Stimulated activated CD4-positive, alpha-beta T cell treated with anti-CD3 and anti-CD28 coated beads, Interleukin-2, amount 100 ng/mL, for 24 hours (primary cell): Measurements from ENCODE around the gene HNRNPLL.
A peak's percentile ranks its signal among the peaks of the same experiment; 100 is the strongest.

Experiments
- DNase-seq, 2 donors: peaks; one replicate each; pipeline ENCODE4 v3.0.0-alpha.2; 2020

Gene HNRNPLL

DNA sequence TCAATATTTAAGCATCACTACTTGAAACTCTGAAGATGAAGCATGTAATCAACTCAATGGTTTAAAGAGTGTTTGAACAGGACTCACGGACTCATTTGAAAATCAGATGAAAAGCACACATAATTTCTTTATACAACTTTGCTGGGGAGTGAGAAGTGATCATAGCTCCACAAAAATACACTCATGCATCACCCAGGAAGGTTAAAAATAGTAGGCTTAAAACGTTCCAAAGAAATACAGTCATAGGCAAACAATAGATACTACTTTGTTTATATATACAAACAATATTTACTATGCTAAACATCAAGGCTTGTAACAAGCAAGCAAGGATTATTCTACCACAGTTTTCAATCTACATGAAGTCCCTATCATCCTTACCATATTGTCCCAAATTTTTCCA, 11.6 kb downstream of the HNRNPLL start:
- no peak for DNase-seq

DNA sequence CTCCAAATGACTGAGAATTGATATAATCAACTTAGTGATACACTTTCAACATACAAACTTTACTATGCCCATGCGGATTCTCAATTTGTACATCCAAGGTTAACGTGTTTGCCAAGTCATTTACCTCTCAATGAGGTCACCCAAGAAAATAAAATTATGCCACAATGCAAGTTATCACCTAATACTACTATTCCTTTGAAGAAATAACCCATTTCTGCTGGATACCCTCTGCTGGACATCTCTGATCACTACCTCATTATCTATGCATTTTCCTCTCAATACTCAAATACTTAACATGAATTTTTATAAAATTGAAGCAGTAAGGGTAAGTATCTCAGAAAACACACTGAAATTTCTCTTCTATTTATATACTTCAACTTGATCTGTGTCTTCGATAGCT, 12.7 kb downstream of the HNRNPLL start:
- no peak for DNase-seq

DNA sequence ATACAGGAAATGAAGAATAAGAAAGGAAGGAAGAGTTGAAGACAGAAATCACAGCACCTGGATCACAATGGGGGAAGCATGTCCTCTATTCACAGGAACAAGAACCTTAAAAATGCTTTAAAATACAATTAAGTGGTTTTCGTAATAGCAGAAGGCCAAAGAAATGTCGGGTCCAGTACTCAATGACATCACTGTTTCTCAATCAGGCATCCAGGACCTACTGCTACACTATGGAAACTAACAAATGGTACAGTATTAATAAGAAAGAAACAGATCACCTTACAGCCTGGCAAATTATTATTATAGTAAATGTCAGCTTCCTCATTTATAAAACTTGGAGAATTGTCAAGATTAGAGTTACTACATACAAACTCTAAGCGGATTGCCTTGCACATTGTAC, 15.8 kb downstream of the HNRNPLL start:
- DNase-seq: no peak

DNA sequence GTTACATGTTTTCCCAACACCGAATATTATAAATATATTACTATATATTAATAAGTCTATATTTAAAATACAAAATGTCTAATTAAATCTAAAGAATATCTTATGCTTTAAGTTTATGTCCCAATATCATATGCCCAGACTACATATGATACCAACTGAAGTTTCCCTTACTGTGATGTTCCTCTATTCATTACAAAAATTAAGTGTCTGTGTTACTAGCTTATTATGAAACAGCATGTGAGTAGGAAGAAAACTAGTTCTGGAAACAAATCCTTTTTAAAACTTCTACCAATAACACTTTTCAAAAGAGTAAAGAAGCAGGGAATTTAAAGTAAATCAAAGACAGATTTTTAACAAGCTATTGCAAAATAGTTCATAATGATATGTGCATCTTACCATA, 17.8 kb downstream of the HNRNPLL start:
- no peak for DNase-seq

DNA sequence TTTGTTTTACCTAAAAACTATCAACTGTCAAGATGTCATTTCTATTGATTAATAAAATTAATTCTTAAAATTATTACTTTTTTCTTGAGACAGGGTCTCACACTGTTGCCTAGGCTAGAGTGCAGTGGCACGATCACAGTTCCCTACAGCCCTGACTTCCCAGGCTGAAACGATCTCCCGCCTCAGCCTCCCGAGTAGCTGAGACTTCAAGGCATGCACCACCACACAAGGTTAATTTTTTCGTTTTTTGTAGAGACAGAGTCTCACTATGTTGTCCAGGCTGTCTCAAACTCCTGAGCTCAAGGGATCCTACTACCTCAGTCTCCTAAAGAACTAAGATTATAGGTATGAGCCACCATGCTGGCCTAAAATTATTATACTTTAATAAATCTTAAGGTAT, 18.7 kb downstream of the HNRNPLL start:
- DNase-seq: no peak

DNA sequence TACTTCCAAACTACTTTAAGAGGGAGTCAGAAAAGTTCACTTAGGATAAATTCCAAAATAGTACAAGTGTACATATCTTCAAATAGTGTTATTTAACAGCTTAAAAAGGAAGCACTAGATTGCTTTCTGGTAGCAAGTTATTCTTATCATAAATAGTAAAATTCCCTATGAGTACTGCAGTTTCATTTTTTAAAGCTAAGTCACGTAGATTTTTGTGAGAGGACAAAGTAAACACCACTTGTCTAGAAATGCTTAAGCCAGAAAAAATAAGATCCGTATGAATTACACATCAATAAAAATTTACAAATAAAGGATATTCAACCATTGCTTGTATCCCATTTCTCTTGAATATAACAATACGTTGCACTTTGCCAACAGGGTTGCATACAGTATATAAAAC, 19.2 kb downstream of the HNRNPLL start:
- DNase-seq: no peak

DNA sequence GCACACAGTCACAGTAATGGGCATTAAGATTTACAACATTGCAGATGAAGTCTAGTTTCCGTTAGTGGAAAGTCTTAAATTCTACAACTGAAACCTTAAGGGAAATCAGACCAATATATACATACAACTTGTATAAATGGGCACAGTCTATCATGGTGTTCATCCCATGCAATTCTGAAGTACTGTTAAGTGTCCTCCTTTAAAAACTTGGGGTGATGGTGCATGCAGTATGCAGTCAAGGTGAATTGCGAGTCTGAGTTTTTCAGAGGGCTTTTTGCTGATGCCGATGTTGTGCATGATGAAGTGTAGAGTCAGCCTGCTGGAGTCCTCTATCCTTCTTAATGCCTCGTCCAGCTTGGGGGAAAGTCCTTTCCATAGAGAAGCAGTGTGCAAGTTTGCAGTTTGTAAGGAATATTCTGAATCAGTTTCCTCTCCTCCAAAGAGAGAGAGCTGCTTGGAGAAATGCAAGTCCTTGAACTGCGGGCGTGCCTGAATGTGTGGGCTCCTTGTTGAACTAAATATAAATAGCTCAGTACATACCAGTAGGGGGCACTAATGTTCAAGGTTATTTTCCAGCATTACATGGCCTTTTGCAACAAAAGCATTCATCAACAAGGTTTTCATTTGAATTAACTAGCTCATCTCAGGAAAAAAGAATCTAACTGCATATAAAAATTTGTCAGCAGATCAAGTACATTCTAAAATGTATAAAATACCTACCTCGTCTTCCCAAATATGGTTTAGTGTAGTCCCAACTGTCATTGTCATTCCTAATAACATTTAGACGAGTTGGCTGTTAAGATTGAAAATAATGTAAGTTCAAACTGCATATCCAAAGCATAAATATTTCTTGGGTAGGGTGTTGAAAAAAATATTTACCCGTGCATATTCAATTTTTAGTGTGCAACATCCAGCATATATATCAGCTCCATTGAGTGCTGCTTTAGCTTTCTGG, 21.3 kb downstream of the HNRNPLL start:
- DNase-seq: peak in 1 of 2 donors; percentile 34

DNA sequence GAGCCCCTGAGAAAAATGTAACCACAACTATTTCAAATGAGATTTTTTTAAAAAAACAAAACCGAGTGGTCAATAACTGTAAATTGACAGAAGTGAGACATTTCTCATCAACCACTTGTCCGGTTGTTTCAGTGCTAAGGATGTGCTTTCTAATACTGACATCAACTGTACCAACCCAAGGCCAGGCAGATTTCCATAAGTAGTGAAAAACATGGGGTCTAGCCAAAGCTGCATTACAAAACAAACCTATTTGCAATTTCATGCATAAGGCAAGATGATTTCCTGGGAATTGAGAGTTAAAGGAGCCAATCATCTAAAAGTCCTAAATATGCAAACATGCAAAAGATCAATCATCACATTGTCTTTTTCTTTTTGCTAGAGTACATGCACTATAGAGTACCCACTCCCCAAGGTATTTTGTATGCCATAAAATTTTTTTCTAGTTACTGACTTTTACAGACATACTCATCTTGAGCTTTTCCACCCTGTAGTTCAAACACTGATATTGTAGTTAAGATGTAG, 22.6 kb downstream of the HNRNPLL start:
- no peak for DNase-seq

DNA sequence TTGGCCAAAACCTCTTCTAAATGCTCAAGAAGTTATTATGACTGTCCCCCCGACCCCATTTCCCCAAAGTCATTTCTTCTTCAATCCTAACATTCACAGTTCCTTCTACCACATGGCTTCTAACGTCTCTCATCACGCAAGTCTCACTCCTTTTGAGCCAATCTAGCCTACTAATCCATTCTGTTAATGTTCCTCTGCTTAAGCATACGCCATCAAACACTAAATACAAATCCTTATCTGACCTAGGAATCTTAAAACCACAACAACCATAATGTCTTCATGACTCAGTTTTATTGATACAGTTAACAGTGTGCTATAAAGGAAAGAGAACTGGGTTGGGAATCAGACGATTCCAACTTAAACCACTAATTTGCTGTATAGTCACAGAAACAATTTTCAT, 23.9 kb downstream of the HNRNPLL start:
- no peak for DNase-seq

DNA sequence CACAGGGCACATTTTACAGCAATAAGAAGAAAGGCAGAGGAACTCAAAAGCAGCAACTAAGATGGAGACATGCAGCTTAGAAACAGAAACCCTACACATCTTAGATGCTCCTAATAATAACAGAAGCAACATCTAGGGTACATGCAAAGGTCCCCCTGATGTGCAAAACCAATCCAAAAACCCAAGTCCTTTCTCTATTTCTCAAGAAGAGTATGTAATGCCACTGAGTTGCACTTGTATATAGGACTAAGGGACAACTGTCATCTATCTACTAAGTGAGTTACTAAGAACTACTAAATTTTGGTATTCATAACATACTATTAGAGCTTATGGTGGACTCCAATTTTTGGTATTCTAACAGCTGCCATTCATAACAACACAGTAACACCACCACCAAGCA, 28.4 kb downstream of the HNRNPLL start:
- no peak for DNase-seq

DNA sequence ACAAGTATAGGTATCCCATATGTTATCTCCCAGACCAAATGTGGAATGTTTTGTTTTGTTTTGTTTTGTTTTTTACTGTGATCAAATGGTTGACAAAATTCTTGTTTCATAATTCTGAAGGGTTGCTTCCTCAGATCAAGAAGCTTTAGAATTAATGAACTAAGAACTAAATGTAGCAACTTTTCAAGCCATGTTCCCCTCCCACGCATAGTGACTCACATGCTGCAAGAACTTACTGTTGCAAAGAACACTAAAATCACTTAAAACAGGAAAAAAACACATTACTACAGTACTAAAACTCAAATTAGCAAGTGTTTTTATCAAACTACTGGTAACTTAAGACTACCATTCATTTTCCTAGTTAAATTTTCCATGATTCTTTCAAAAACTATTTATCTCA, 30.6 kb downstream of the HNRNPLL start:
- peak in 1 of 2 donors; percentile 55 for DNase-seq

DNA sequence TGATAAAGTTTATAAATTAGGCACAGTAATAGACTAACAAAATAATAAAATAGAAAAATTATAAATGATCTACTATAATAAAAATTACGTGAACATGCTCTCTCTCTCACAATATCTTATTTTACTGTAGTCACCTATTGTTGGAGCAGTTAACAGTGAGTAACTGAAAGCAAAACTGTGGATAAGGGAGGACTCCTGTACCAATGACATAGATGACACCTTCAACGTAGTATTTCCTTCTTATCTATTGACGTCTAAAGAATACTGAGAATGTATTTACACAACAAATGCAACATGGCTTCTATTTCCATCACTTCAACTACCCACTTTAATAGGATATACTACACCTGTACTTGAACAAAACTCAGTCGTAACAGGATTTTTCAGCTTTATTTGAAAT, 31.5 kb downstream of the HNRNPLL start:
- DNase-seq: no peak

DNA sequence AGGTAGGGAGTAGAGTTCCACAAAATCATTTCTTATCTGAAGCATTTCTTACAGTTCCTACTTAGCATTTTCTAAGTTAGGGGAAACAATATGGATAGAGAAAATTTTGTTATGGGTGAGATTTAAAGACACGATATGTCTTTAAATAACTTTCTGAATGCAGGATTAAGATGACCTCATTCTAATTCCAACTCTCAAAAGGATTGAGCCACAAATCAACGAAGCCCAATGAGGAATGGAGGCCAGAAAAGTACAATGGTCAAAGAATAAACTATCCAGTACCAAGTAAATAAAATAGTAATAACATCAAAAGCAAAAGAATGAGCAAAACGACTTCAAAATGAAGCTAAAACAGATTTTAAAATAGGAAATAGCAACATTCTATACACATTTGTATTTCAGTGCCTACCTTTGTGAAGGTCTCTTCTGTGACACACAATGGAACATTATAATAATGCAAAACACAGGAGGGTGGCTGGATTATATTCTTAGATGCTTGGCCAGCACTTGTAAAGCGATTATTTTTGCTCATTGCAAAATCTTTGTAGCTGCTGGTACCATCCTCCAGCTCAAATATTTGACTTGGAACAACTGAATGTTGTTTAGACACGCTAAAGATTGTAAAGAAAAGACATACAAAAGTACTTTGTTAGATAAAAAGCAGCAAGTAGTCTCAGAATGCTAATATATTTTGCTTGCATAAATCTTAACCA, 33.8 kb downstream of the HNRNPLL start:
- DNase-seq: no peak

DNA sequence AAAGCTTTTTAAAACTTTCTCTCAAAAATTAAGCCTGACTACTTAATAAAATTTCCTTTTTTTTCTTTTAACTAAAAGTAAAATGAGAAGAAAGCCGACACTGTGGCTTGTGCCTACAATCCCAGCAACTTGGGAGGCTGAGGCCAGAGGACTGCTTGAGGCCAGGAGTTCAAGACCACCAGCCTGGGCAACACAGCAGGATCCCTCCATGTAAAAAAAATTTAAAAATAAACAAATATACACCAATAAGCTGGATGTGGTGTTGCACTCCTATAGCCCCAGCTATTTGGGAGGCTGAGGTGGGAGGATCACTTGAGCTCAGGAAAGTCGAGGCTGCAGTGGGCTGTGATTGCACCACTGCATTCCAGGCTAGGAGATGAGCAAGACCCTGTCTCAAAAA, 37.4 kb downstream of the HNRNPLL start:
- no peak for DNase-seq

DNA sequence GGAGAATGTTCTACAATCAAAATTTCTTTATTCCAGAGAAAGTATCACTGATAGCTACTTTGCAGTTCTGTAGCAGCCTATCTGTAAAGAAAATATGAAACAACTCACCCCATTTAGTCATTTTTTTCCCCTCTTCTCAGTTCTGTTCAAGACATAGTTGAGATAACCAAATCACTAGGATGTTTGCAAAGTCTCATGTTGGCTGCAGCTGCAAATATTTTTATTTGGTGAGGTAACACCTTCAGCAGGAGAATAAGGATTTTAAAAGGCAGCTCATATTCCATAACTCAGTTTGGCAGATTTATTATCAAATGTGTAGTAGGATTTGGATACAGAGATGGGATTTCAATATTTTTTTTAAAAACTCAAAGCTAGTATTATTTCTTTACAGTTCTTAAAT, 41.0 kb downstream of the HNRNPLL start:
- DNase-seq: no peak

DNA sequence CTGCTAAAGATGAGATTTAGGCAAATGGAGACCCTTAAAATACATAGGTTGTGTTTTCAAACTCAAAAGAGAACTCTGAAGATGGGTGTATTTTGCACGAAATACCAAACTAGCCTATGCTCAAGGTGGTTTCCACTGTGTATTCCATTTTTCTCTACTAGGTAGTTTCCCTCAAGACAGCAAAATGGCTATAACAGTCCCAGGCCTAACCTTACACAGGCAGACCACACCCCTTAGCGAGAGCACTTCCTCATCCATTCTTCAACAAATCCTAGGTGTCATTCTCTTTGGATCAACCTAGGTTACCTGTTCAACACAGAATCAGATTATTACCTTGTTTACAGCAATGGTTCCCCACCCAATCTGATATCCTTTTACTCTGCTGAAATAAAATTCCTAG, 42.6 kb downstream of the HNRNPLL start:
- no peak for DNase-seq

DNA sequence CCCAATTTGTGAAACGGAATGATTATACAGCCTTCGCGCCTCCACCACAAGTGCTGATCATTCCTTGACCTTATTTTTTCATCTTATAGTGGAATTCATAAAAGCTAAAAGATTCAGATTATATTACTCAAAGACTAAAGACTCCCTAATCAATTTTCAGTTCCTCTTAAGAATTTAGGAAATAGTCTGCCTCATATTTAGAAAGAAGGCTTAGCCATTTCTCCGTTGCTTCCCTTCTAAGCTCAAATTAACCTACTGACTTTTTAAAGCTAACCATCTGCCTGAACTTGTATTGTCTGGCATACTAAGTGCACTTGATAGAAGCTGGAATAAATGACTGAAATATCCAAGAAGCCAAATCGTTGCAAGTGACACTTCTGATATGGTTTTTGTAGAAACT, 44.7 kb downstream of the HNRNPLL start:
- no peak for DNase-seq

DNA sequence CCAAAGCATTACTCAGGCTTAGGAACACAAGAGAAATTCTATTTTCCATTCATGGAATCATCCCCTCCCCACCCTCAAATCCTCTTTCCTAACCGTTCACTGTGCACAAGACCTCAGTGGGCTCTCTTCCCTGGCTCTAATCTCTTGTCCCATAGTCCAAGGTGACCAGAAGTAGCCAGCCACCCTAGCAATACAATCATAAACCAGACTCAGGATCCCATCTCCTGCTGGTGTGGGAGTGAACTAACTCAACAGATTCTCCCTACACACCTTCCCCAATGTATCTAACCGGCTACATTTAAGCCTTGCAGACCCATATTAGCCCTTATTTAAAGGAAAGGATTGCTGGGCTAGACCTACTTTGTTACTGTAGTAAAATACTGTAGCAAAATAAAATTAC, 45.5 kb downstream of the HNRNPLL start:
- no peak for DNase-seq

DNA sequence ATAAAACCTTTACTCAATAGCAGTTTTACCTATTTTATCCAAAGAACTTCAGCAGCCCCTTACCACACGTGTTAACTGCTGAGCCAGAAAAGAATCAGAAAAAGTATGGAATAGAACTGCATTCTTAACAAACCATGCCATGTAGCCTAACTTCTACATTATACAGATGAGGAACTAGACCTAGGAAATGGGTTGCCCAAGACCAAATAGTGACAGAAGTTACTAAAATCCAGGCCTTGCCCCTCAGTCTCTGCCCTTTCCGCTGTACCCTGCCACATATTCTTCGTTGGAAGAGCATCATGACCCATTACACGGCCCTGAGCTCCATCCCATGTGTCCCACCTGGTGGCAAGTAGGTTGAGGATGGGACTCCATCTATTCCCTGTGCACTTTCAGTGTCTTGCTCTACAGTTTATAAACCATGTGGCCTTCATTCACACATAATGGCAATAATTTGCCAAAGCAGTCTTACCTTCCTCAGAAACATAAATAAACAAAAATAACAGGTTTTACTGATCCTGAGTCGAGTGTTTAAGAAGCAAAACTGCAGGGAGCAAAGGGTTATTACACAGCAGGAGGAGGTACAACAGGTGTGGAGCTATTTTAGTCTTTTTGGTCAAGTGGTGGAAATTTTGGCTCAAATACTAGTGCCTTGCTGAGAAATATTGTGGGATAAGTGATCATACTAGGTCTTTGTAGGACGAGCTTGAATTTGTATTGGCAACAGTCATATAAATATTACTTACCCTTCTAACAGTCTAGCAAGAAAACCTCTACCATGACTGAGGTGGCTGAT, 46.5 kb downstream of the HNRNPLL start:
- no peak for DNase-seq

DNA sequence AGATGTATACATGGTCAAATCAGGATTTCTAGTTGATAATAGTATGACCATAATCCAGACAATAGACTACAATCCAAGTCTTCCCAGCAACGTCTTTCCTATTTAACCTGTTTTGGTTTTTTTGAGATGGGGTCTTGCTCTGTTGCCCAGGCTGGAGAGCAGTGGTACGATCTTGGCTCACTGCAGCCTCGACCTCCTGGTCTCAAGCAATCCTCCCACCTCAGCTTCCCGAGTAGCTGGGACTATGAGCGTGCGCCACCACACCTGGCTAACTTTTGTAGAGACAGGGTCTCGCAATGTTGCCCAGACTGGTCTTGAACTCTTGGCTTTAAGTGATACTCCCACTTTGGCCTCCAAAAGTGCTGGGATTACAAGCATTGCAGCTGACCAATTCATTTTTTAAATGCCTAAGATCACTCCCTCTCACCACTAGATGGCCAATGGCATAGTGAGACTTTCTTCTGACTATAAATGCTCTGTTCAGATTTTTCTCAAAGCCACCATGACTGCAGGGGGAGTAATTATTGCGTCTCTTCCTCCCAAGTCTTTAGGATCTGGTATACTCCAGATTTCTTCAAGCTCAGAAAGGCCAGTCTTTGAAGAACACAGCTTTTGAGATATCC, 47.6 kb downstream of the HNRNPLL start:
- DNase-seq: no peak

DNA sequence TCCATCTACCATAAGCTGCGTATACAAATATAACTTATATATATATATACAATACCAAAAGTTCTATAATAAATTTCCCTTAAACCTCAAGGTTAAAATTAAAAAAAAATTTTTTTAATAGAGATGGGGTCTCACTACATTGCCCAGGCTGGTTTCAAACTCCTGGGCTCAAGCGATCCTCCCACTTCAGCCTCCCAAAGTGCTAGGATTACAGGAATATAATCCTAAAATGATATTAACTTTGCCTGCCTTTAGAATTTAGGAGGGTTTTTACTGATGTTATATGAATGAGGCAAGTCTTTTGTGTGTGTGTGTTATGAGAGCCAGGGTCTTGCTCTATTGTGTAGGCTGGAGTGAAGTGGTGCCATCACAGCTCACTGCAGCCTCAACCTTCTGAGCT, 49.2 kb downstream of the HNRNPLL start:
- no peak for DNase-seq

DNA sequence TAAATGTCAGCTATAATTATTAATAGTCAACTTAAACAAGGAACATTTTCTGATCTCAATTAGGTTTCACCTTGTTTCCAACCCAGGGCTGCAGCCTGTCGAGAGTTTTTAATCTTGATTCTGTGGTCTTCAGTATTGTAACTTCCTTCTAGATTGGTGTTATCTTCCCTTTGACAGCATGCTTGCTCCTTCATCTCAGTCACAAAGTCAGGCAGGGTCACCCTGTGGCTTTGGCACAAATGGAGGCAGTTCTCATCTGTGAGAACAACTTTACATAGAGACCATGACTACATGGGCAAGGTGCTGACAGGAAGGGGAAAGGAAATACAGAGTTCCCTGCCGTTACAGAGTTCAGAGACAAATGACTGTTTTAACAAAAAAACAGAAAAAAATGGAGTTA, 50.5 kb downstream of the HNRNPLL start:
- no peak for DNase-seq

DNA sequence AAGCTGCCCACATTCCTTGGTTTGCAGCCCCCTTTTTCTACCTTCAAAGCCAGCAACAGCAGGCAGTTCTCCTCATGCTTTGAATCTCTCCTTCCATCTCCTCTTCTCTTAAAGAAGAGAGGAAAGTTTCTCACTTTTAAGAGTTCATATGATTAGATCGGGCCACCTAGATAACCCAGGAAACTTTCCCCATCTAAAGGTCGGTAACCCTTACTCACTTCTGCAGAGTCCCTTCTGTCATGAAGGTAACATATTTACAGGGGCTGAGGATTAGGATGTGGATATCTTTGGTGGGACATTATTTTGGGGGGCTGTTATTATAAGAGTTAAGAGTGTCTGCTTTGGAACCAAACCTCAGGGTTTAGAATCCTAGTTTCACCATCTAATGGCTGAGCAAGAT, 51.0 kb downstream of the HNRNPLL start:
- DNase-seq: no peak
